ENCODE measurements around the gene LARP1B.

DNA sequence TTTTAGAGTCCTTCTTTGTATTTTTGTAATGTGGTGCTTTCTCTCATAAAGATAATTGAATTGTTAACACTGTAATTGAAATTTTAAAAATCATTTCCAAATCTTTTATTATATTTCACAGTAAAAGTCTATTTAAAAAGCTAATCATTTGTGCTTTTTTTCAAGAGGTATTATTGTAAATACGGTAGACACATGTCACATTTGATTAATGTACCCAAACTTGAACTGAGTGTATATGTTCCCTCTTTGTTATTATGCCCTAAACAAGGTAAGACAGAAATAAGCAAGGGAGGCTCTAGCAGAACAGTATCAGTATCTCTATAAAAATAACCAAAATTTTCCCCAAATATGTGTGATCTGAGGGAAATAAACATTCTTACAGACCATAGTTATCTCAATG is 21.5 kb upstream of the LARP1B start:
- TF ChIP-seq CTCF (IDR thresholded peaks at IDR 0.05) = no peak
- TF ChIP-seq EZH2 (IDR thresholded peaks at IDR 0.05) = no peak

Data from neural progenitor cell (in vitro differentiated cells).